ENCODE data around the gene CHST6.

GRCh38 chr16:75479421-75479990 is 15.7 kb downstream of the CHST6 start:
- TF ChIP-seq, protein P1, sequence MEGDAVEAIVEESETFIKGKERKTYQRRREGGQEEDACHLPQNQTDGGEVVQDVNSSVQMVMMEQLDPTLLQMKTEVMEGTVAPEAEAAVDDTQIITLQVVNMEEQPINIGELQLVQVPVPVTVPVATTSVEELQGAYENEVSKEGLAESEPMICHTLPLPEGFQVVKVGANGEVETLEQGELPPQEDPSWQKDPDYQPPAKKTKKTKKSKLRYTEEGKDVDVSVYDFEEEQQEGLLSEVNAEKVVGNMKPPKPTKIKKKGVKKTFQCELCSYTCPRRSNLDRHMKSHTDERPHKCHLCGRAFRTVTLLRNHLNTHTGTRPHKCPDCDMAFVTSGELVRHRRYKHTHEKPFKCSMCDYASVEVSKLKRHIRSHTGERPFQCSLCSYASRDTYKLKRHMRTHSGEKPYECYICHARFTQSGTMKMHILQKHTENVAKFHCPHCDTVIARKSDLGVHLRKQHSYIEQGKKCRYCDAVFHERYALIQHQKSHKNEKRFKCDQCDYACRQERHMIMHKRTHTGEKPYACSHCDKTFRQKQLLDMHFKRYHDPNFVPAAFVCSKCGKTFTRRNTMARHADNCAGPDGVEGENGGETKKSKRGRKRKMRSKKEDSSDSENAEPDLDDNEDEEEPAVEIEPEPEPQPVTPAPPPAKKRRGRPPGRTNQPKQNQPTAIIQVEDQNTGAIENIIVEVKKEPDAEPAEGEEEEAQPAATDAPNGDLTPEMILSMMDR (conservative IDR thresholded peaks at IDR 0.05), result no peak
- TF ChIP-seq ZFX (IDR thresholded peaks at IDR 0.05), result no peak

Data from C4-2B (cell line).